ENCODE results near the gene CEP350. TPM values are rescaled to one million over a fixed set of nuclear protein-coding genes. Genes with fewer than 3 reads are reported as not detected.

The CEP350 gene
- total RNA-seq, 1 experiment from 2014 or later: 27.6 TPM

- ATAC-seq: no peak
- Histone ChIP-seq H3K4me3 (replicated peaks in 1 of 2; ENCODE audit: low read depth in 1 of 2, low read length in 2 of 2) (no peak overlapping the region), H3K9me2 (ENCODE audit: insufficient read depth) (no peaks in the 10 kb centered on the region), H3K4me1 (ENCODE audit: control insufficient read depth in 1 of 2, insufficient read depth in 2 of 2, low read length in 2 of 2) (peaks cover 0 to 5% of the 10 kb centered on the region in 2 experiments; a peak in 2 of 4 replicates), H3K27me3 (ENCODE audit: insufficient read depth, low read length) (no peaks in the 10 kb centered on the region), H4K20me1 (ENCODE audit: insufficient read depth) (no peaks in the 10 kb centered on the region), H3K36me3 (ENCODE audit: control insufficient read depth in 1 of 2, insufficient read depth in 2 of 2, low read length in 2 of 2) (no peaks in the 10 kb centered on the region), H3K9ac (ENCODE audit: low read length) (no peak overlapping the region), H2AFZ (ENCODE audit: low read depth, low read length, poor library complexity, severe bottlenecking) (no peak overlapping the region), H3K27ac (ENCODE audit: low read depth, low read length) (no peak overlapping the region), H3K79me2 (ENCODE audit: insufficient read depth, low read length) (no peaks in the 10 kb centered on the region), H3K4me2 (ENCODE audit: low read length) (no peak overlapping the region), H3K9me3 (ENCODE audit: control insufficient read depth in 1 of 2, insufficient read depth in 1 of 2, low read depth in 1 of 2, low read length in 2 of 2) (no peaks in the 10 kb centered on the region)
- TF ChIP-seq SIN3A (IDR thresholded peaks at IDR 0.05; ENCODE audit: low read depth) (no peak), ZNF274 (IDR thresholded peaks at IDR 0.05; ENCODE audit: low read depth, low read length) (no peak), ZFX (IDR thresholded peaks at IDR 0.05) (no peak), POLR2A (IDR thresholded peaks at IDR 0.05; ENCODE audit: borderline replicate concordance, extremely low read depth, insufficient read depth, insufficient read length) (no peak), CEBPB (IDR thresholded peaks at IDR 0.05; ENCODE audit: low read depth) (no peak), YY1 (IDR thresholded peaks at IDR 0.05; ENCODE audit: extremely low read depth, insufficient replicate concordance, low read depth, low read length) (no peak), ELF1 (IDR thresholded peaks at IDR 0.05; ENCODE audit: borderline replicate concordance, low read depth) (no peak), TCF7L2 (IDR thresholded peaks at IDR 0.05; ENCODE audit: borderline replicate concordance, extremely low read depth, insufficient read depth, insufficient read length) (no peak), EZH2 (IDR thresholded peaks at IDR 0.05) (no peak), REST (IDR thresholded peaks at IDR 0.05; ENCODE audit: low read depth) (no peak)
- TF ChIP-seq, protein P1, sequence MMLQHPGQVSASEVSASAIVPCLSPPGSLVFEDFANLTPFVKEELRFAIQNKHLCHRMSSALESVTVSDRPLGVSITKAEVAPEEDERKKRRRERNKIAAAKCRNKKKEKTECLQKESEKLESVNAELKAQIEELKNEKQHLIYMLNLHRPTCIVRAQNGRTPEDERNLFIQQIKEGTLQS (IDR thresholded peaks at IDR 0.05): no peak
- no peak for DNase-seq (ENCODE audit: low read depth, low spot score)
- ChIA-PET RAD21 (ENCODE audit: low non-redundant PET in 1 of 2, low total read pairs in 2 of 2, uncharacterized antibody in 2 of 2, unreplicated experiment in 2 of 2) (no interaction called here), POLR2A (no interaction called here), CTCF (no interaction called here)
- intact Hi-C loops (cut with micrococcal nuclease): no loop called here
- BruUV-seq (replicated peaks): no TSS peak
These were observed 176.9 kb downstream of the CEP350 start for GRCh38 chr1:180131510-180131909.

Data from HCT116 (cell line).